ENCODE results near the gene MATN1.

MATN1 gene

DNA sequence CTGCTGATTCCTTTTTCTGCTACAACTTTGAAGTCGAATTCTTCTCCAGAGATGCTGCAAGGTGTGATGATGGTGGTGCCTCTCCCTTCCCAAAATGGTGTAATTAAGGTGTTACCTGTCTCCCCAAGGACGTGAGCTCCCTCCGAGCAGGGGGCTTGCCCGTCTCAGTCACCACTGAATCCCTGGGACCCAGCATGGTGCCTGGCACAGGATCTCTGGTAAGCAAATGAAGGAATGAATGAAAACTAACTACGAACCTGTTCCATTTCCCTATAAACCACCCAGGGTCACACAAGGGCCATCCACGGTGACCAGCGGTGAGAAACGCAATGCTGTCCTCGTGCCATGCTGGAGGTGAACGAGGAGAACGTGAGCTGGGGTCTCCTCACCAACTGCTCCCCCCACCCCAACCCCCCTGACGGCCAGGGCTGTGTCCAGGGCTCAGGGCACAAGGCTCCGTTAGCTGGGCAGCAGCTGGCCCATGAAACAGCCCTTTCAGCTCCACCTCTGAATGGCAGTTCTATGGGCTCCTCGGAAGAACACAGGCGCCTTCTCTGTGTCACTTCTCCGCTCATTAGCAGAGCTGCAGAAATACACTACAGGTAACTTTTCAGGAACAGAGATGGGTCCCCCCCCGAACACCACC is 2.2 kb upstream of the MATN1 start:
- no peak overlapping the region for H3K4me3 ChIP-seq (ENCODE audit: low read depth, low read length)
- DNase-seq (ENCODE audit: low read depth): no peak
- TF ChIP-seq, protein P1, sequence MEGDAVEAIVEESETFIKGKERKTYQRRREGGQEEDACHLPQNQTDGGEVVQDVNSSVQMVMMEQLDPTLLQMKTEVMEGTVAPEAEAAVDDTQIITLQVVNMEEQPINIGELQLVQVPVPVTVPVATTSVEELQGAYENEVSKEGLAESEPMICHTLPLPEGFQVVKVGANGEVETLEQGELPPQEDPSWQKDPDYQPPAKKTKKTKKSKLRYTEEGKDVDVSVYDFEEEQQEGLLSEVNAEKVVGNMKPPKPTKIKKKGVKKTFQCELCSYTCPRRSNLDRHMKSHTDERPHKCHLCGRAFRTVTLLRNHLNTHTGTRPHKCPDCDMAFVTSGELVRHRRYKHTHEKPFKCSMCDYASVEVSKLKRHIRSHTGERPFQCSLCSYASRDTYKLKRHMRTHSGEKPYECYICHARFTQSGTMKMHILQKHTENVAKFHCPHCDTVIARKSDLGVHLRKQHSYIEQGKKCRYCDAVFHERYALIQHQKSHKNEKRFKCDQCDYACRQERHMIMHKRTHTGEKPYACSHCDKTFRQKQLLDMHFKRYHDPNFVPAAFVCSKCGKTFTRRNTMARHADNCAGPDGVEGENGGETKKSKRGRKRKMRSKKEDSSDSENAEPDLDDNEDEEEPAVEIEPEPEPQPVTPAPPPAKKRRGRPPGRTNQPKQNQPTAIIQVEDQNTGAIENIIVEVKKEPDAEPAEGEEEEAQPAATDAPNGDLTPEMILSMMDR (IDR thresholded peaks at IDR 0.05; ENCODE audit: low read depth, low read length, missing control alignments): no peak

DNA sequence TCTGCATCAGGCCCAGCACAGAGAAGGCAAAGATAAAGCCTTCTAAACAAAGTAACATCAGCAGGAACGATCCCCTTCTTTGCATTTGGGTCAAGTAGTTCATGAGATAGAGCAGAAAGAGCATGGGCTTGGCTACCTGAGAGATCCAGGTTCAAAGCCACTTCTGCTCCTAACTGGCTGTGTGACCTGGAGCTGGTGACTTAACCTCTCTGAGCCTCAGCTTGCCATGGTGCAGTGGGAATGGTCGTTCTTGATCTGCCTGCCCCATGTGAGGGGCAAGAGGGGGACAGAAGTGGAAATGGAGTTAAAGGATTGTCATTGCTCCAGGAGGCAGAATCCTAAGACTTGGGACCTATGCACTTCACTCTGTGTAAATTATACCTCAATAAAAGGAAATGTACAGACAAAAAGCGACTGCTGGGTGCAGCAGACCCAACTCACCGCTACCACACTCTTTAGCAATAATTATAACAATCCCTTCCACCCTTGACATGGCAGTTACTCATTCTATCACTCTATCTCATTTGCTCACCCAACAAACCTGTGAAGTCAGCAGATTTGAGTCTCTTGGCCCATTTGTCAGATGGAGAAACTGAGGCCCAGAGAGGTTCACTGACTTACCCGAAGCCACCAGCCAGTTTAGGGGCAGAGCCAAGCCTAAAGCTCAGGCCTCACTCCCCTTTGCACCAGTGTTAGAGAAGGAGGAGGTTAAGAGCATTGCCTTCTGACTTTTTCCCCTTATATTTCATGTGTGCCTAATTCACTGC is 1.5 kb upstream of the MATN1 start:
- TF ChIP-seq, protein P1 (IDR thresholded peaks at IDR 0.05; ENCODE audit: low read depth, low read length, missing control alignments): no peak
- DNase-seq (ENCODE audit: low read depth): no peak
- no peak overlapping the region for H3K4me3 ChIP-seq (ENCODE audit: low read depth, low read length)

DNA sequence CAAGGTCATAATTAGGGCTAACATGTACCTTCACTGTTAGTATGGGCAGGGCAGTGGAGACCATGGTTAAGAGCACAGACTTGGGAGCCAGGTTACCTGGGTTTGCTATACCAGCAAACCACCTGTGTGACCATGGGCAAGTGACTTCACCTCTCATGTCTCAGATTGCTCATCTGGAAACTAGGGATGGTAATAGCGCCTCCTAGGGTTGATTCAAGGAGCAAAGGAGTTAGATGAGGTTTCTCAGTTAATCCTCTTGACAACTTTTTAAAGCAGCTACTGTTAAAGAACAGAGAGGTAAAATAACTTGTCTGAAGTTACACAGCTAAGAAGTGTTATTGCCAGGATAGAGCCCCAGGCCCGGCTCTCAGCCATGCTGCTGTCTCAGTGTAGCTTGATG is 790 bp upstream of the MATN1 start:
- H3K4me3 ChIP-seq (ENCODE audit: low read depth, low read length): no peak overlapping the region
- TF ChIP-seq, protein P1 (IDR thresholded peaks at IDR 0.05; ENCODE audit: low read depth, low read length, missing control alignments): peak; percentile 53
- DNase-seq (ENCODE audit: low read depth): no peak

DNA sequence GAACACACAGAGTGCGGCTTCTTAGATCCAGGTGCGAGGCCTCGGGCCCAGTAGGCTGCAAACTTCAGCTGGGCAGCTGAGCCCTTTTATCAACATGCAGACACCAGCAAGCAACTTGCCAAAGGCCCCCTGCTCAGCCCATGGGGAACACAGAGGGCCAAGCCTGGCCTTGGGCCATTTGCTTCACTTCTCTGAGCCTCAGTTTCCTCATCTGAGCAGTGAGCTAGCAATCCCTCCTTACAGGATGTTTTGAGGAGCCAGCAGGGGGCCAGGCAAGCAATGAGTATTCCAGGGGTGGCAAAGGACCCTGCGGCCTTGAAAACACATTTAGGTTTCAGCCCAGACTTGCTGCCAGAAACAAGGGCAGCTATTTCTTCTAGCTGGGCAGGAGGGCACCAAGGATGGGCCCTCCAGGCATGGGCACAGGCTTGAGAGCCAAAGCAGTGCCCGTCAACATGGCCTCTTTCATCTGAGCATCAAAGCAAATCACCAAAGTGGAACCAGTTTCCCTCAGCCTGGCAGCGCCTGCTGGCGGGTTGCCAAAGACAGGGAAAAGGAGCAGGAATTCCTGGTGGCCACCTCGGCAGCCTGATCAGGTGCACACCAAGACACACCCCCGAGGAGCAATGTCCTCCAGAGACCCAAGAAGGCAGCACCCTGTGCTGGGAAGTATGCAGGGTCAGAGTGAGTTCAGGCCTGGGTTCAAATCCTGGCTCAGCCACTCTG is 1.4 kb downstream of the MATN1 start:
- TF ChIP-seq, protein P1 (IDR thresholded peaks at IDR 0.05; ENCODE audit: low read depth, low read length, missing control alignments): no peak
- no peak for DNase-seq (ENCODE audit: low read depth)
- H3K4me3 ChIP-seq (ENCODE audit: low read depth, low read length): no peak overlapping the region

DNA sequence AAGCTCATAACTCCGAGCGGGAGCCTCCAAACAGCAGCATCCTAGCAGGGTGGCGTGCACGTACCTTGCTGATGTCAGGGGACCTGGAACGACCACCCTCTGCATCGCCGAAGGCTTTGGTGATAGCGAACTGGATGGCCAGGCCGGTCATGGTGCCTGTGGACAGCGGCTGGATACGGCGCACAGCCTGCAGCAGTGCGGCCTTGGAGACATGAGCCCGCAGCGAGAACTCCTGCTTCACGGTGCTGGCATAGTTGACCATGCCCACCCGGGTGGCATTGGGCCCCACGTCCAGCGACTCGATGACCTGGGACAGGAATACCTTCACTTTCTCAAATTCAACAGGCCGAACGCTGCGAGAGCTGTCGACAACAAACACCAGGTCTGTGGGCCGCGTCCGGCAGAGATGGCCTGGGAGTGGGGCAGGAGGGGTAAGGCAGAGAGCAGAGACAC is 2.0 kb downstream of the MATN1 start:
- no peak for DNase-seq (ENCODE audit: low read depth)
- TF ChIP-seq, protein P1 (IDR thresholded peaks at IDR 0.05; ENCODE audit: low read depth, low read length, missing control alignments): no peak
- no peak overlapping the region for H3K4me3 ChIP-seq (ENCODE audit: low read depth, low read length)

DNA sequence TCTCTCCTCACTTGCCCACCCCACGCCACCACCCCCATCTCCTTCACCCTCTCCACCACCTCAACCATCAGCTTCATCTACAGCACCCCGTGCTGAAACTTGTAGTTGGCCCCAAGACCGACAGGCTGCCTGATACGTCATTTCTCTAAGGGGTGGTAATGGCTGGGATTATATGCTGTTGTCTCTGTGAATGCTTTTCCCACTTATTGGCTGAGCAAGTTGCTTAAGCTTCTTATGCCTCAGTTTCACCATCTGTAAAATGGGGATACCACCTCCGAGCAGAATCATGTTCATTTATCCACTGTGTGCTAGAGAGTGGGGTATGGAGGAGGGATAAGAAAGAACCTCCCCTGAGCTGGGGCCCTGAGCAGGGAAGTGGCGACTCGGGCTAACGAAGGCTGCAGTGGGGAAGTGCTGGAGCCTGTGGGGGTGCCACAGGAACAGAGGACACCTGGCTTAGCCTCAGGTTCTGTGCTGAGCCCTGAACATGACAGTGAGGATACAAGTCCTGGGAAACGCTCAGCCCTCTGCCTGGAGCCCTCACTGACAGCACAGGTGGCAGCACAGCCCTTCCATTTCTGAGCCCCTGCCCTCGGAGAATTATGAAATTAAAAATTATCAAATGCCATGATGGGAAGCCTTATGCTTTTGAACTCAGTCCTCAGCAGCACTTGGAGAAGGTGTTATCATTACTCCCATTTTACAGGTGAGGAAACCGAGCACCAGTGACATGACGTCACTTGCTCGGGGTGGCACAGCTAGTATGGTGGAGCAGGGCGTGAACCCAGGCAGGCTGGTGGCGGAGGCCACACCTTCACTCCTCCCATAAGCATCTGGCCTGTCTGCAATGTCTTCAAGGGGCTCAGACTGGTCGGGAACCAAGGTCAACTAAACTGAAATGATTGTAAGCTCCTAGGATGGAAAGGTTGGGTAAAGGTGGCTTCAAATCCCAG is 2.8 kb downstream of the MATN1 start:
- H3K4me3 ChIP-seq (ENCODE audit: low read depth, low read length): no peak overlapping the region
- DNase-seq (ENCODE audit: low read depth): no peak
- TF ChIP-seq, protein P1 (IDR thresholded peaks at IDR 0.05; ENCODE audit: low read depth, low read length, missing control alignments): no peak
